ENCODE measurements around the gene MGAT5. TPM values are rescaled to one million over a fixed set of nuclear protein-coding genes. Genes with fewer than 3 reads are reported as not detected.

The MGAT5 gene
- total and polyA plus RNA-seq, 4 experiments from 2014 or later, result 4.4 to 81.3 (median 48.0) TPM

DNA sequence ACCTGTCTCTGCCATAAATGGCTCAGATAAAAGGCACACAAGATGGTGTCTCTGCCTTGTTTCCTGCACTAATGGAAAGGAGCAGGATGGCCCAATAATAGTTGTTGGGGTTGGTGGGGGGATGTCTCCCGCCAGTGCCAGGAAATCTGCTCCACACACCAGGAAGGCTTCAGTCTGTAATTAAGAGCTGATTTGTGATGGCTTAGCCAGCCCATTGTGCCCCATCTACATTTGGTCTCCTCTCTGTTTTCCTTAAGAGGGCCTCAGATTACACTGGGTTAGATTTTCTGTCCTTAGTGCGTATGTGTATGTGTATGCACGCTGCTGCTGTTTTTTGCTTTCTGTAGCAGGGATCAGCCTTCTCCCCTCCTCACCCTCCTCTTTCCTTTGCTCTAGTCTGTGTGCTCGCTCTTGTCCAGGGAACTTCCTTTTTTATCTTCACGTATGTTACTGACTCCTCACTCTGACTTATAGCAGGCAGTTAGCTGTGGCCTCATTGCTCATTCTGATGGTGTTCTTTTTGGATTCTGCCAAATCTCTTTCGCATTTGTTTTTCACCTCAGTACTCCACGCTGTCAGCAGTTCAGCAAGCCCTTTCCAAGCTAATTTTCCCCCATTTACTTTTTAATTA, 33.4 kb upstream of the MGAT5 start:
- CTCF ChIA-PET (ENCODE audit: partially characterized antibody), result interaction anchor here (1.4 to 8.4 kb wide), 7 partner anchors 9 to 191 kb away, joined by 3 to 116 read pairs (median 21); no protein-coding TSS in a partner anchor
- H3K36me3 ChIP-seq (ENCODE audit: insufficient read depth, low read length), result no peaks in the 10 kb centered on the region
- Mint-ChIP-seq H3K27ac (peak overlapping the region in 6 of 7 donors; percentile 65 to 96 (median 88)), H3K4me3 (peak overlapping the region; percentile 1 to 90 (median 63)), H3K9me3 (no peaks in the 10 kb centered on the region), H3K4me1 (peaks cover 65 to 83% (median 67%) of the 10 kb centered on the region in 4 donors), H3K27me3 (no peaks in the 10 kb centered on the region), H3K36me3 (no peaks in the 10 kb centered on the region)
- peaks cover 64% of the 10 kb centered on the region for H3K4me1 ChIP-seq (ENCODE audit: insufficient read depth, low read length)
- POLR2A ChIA-PET (ENCODE audit: partially characterized antibody), result interaction anchor here (1.8 to 11.5 kb wide), 4 partner anchors 12 to 101 kb away, joined by 12 to 95 read pairs (median 62); no protein-coding TSS in a partner anchor
- H3K9me3 ChIP-seq (ENCODE audit: control insufficient read depth in 1 of 2, low read length in 2 of 2), result no peaks in the 10 kb centered on the region
- H3K4me3 ChIP-seq (ENCODE audit: low read length in 2 of 2), result no peak overlapping the region
- peak overlapping the region; percentile 41 for H3K27ac ChIP-seq (ENCODE audit: low read depth, low read length)
- intact Hi-C loops (cut with micrococcal nuclease), result no loop called here
- no peak for DNase-seq
- no peaks in the 10 kb centered on the region for H3K27me3 ChIP-seq (ENCODE audit: insufficient read depth, low read length)

DNA sequence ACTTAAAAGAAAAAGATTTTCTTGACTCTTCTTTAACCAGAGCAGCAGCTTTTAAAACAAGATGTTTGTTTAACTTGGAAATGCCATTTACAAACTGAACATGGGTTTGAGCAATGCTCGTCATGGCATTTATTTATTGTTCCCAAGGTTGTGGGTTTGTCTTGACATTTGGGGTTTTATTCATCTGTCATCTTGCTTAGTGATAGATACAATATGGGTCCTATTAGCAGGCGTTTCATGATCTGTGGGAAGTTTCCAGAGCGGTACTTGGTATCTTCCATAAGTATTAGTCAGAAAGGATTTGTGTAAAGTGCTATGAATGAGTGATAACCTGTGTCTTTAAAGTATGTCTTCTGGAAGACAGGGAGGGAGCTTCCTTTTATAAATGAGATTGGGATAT, 29.9 kb upstream of the MGAT5 start:
- POLR2A ChIA-PET (ENCODE audit: partially characterized antibody), result interaction anchor here (11.5 kb wide), 1 partner anchor 8 kb away, joined by 95 read pairs; no protein-coding TSS in a partner anchor

DNA sequence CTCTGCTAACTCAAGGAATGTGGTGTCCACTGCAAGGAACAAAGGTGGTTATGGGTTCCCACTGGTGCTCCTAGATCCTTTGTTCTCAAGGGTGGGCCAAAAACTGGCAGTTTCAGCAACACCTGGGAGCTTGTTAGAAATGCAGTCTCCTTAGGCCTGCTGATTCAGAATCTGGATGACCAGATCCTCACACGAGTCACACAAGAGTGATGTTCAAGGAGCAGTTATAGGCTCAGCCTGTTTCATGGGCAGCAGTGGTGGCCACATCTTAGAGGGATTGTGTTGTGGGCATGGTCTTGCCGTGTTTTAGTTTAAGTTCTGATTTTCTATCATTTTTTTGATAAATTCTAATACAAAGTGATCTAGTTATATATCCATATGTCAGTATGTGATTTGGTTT, 28.7 kb upstream of the MGAT5 start:
- H3K4me1 Mint-ChIP-seq, result peaks cover 54 to 80% (median 63%) of the 10 kb centered on the region in 4 donors
- H3K36me3 Mint-ChIP-seq, result peaks cover 6 to 18% of the 10 kb centered on the region in 2 donors
- H3K27me3 Mint-ChIP-seq, result no peaks in the 10 kb centered on the region
- peak overlapping the region in 1 of 8 donors; percentile 17 for H3K4me3 Mint-ChIP-seq
- ChIA-PET POLR2A (ENCODE audit: partially characterized antibody) (interaction anchor here (1.1 to 11.5 kb wide), 2 partner anchors 7 to 58 kb away, joined by 3 to 95 read pairs; no protein-coding TSS in a partner anchor), CTCF (ENCODE audit: partially characterized antibody) (interaction anchor here (0.7 to 1.6 kb wide), 4 partner anchors 14 to 107 kb away, joined by 3 to 9 read pairs (median 4); no protein-coding TSS in a partner anchor)
- Histone ChIP-seq H3K36me3 (ENCODE audit: insufficient read depth, low read length) (no peaks in the 10 kb centered on the region), H3K27ac (ENCODE audit: low read depth, low read length) (no peak overlapping the region), H3K4me1 (ENCODE audit: insufficient read depth, low read length) (peaks cover 63% of the 10 kb centered on the region), H3K4me3 (ENCODE audit: low read length in 2 of 2) (no peak overlapping the region), H3K9me3 (ENCODE audit: control insufficient read depth in 1 of 2, low read length in 2 of 2) (peaks cover 0 to 4% of the 10 kb centered on the region in 2 donors), H3K27me3 (ENCODE audit: insufficient read depth, low read length) (no peaks in the 10 kb centered on the region)
- intact Hi-C loops (cut with micrococcal nuclease), result no loop called here
- no peak for DNase-seq
- peak overlapping the region in 3 of 7 donors; percentile 1 to 26 (median 2) for H3K27ac Mint-ChIP-seq
- peaks cover 0 to 15% (median 12%) of the 10 kb centered on the region in 8 donors for H3K9me3 Mint-ChIP-seq

More for the DNA sequence above, 29.9 kb upstream of the MGAT5 start:
- H3K27me3 Mint-ChIP-seq, result no peaks in the 10 kb centered on the region
- Histone ChIP-seq H3K9me3 (ENCODE audit: control insufficient read depth in 1 of 2, low read length in 2 of 2) (peaks cover 0 to 4% of the 10 kb centered on the region in 2 donors), H3K4me3 (ENCODE audit: low read length in 2 of 2) (no peak overlapping the region), H3K27me3 (ENCODE audit: insufficient read depth, low read length) (no peaks in the 10 kb centered on the region), H3K27ac (ENCODE audit: low read depth, low read length) (no peak overlapping the region), H3K4me1 (ENCODE audit: insufficient read depth, low read length) (peaks cover 63% of the 10 kb centered on the region), H3K36me3 (ENCODE audit: insufficient read depth, low read length) (no peaks in the 10 kb centered on the region)
- H3K36me3 Mint-ChIP-seq, result peaks cover 6 to 10% of the 10 kb centered on the region in 2 donors
- H3K27ac Mint-ChIP-seq, result peak overlapping the region in 2 of 7 donors; percentile 9 to 11
- DNase-seq, result no peak
- CTCF ChIA-PET (ENCODE audit: partially characterized antibody), result interaction anchor here (1.2 to 1.6 kb wide), 5 partner anchors 16 to 101 kb away, joined by 3 to 9 read pairs (median 4); no protein-coding TSS in a partner anchor
- intact Hi-C loops (cut with micrococcal nuclease), result no loop called here
- no peak overlapping the region for H3K4me3 Mint-ChIP-seq
- H3K9me3 Mint-ChIP-seq, result peaks cover 0 to 14% (median 12%) of the 10 kb centered on the region in 8 donors
- peaks cover 57 to 81% (median 65%) of the 10 kb centered on the region in 4 donors for H3K4me1 Mint-ChIP-seq

DNA sequence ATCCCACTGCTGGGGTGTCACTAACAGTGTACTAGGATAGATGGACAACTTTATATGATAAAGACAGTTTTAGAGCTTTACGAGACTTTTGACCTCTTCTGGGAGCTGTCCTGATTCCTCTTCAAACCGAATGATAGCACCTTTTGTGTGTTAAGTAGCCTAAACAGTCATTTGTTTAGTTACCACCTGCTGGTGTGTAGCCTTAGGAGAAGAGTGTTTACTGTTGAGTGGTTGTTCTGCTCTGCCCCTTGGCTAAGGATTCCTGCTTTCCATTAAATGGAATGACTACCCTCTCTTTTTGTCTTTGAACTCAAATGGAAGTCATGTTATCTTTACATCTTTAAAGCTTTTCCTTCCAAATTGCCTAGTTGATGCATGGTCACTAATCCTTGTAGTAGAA, 28.0 kb upstream of the MGAT5 start:
- peak overlapping the region in 2 of 7 donors; percentile 17 to 28 for H3K27ac Mint-ChIP-seq
- peaks cover 0 to 15% (median 12%) of the 10 kb centered on the region in 8 donors for H3K9me3 Mint-ChIP-seq
- POLR2A ChIA-PET (ENCODE audit: partially characterized antibody), result interaction anchor here (0.7 kb wide), 1 partner anchor 17 kb away, joined by 3 read pairs; no protein-coding TSS in a partner anchor
- DNase-seq, result no peak
- peaks cover 6 to 18% of the 10 kb centered on the region in 2 donors for H3K36me3 Mint-ChIP-seq
- Histone ChIP-seq H3K4me3 (ENCODE audit: low read length in 2 of 2) (no peak overlapping the region), H3K36me3 (ENCODE audit: insufficient read depth, low read length) (no peaks in the 10 kb centered on the region), H3K27ac (ENCODE audit: low read depth, low read length) (no peak overlapping the region), H3K9me3 (ENCODE audit: control insufficient read depth in 1 of 2, low read length in 2 of 2) (peaks cover 0 to 4% of the 10 kb centered on the region in 2 donors), H3K4me1 (ENCODE audit: insufficient read depth, low read length) (peaks cover 63% of the 10 kb centered on the region), H3K27me3 (ENCODE audit: insufficient read depth, low read length) (no peaks in the 10 kb centered on the region)
- H3K4me1 Mint-ChIP-seq, result peaks cover 51 to 80% (median 62%) of the 10 kb centered on the region in 4 donors
- no peak overlapping the region for H3K4me3 Mint-ChIP-seq
- CTCF ChIA-PET (ENCODE audit: partially characterized antibody), result interaction anchor here (1.2 to 10.8 kb wide), 4 partner anchors 19 to 107 kb away, joined by 3 to 133 read pairs (median 28); no protein-coding TSS in a partner anchor
- intact Hi-C loops (cut with micrococcal nuclease), result no loop called here
- H3K27me3 Mint-ChIP-seq, result no peaks in the 10 kb centered on the region

DNA sequence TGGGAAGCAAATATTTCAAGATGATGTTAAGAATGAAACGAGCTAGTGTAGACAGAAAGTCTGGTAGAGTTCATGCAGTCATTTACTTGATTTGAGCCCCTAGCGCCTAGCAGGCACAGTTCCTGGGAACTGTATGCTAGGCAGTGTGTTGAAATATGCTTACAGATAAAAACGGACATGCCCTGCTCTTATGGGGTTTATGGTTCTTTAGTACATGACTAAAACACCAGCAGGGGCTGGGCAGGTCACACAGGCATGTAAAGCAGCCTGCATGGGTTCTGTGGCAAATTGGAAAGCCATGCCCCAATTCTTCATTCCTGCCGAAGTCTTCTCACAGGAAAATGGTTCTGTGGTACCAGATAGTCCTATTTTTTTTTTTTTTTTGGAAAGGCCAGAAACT, 27.3 kb upstream of the MGAT5 start:
- POLR2A ChIA-PET (ENCODE audit: partially characterized antibody), result interaction anchor here (0.7 kb wide), 1 partner anchor 16 kb away, joined by 3 read pairs; no protein-coding TSS in a partner anchor
- Histone ChIP-seq H3K36me3 (ENCODE audit: insufficient read depth, low read length) (no peaks in the 10 kb centered on the region), H3K27me3 (ENCODE audit: insufficient read depth, low read length) (no peaks in the 10 kb centered on the region), H3K9me3 (ENCODE audit: control insufficient read depth in 1 of 2, low read length in 2 of 2) (peaks cover 0 to 4% of the 10 kb centered on the region in 2 donors), H3K4me3 (ENCODE audit: low read length in 2 of 2) (no peak overlapping the region), H3K4me1 (ENCODE audit: insufficient read depth, low read length) (peaks cover 63% of the 10 kb centered on the region), H3K27ac (ENCODE audit: low read depth, low read length) (no peak overlapping the region)
- Mint-ChIP-seq H3K4me1 (peaks cover 51 to 80% (median 63%) of the 10 kb centered on the region in 4 donors), H3K27ac (peak overlapping the region in 5 of 7 donors; percentile 18 to 57 (median 51)), H3K9me3 (peaks cover 0 to 15% (median 12%) of the 10 kb centered on the region in 8 donors), H3K27me3 (no peaks in the 10 kb centered on the region), H3K4me3 (peak overlapping the region in 2 of 8 donors; percentile 15 to 49), H3K36me3 (peaks cover 6 to 18% of the 10 kb centered on the region in 2 donors)
- intact Hi-C loops (cut with micrococcal nuclease), result no loop called here
- CTCF ChIA-PET (ENCODE audit: partially characterized antibody), result interaction anchor here (1.1 to 10.8 kb wide), 6 partner anchors 18 to 185 kb away, joined by 3 to 133 read pairs (median 16); no protein-coding TSS in a partner anchor
- DNase-seq, result no peak

DNA sequence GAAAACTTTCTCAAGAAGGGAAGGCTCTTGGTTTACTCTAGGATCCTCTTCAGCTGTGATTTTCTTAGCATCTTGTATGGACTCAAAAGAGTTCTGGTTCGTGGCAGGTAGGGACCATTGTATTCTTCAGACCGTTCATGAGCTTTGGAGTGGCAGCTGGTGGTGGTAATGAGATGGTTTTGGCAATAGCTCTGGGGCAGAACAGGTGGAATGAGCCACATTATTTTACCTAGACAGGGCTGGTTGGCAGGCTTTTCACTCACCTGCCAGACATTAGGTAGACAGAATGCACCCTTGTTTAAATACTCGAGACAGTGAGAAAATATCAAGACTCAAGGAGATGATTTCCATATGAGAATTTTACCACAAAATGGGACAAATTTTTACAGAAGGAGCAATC, 26.2 kb upstream of the MGAT5 start:
- Histone ChIP-seq H3K4me3 (ENCODE audit: low read length in 2 of 2) (no peak overlapping the region), H3K9me3 (ENCODE audit: control insufficient read depth in 1 of 2, low read length in 2 of 2) (peaks cover 0 to 4% of the 10 kb centered on the region in 2 donors), H3K36me3 (ENCODE audit: insufficient read depth, low read length) (no peaks in the 10 kb centered on the region), H3K4me1 (ENCODE audit: insufficient read depth, low read length) (peaks cover 71% of the 10 kb centered on the region), H3K27ac (ENCODE audit: low read depth, low read length) (no peak overlapping the region), H3K27me3 (ENCODE audit: insufficient read depth, low read length) (no peaks in the 10 kb centered on the region)
- intact Hi-C loops (cut with micrococcal nuclease), result no loop called here
- CTCF ChIA-PET (ENCODE audit: partially characterized antibody), result interaction anchor here (1.1 to 10.8 kb wide), 8 partner anchors 8 to 184 kb away, joined by 3 to 133 read pairs (median 14); no protein-coding TSS in a partner anchor
- Mint-ChIP-seq H3K9me3 (peaks cover 0 to 15% (median 12%) of the 10 kb centered on the region in 8 donors), H3K36me3 (peaks cover 6 to 22% of the 10 kb centered on the region in 2 donors), H3K4me1 (peaks cover 56 to 86% (median 71%) of the 10 kb centered on the region in 4 donors), H3K4me3 (peak overlapping the region in 4 of 8 donors; percentile 1 to 58 (median 15)), H3K27me3 (no peaks in the 10 kb centered on the region), H3K27ac (peak overlapping the region in 6 of 7 donors; percentile 23 to 82 (median 41))
- DNase-seq, result no peak
- POLR2A ChIA-PET (ENCODE audit: partially characterized antibody), result interaction anchor here (1.3 to 1.6 kb wide), 2 partner anchors 16 to 181 kb away, joined by 3 to 4 read pairs; no protein-coding TSS in a partner anchor
